Measurements from ENCODE around the gene MGAT3.

DNA sequence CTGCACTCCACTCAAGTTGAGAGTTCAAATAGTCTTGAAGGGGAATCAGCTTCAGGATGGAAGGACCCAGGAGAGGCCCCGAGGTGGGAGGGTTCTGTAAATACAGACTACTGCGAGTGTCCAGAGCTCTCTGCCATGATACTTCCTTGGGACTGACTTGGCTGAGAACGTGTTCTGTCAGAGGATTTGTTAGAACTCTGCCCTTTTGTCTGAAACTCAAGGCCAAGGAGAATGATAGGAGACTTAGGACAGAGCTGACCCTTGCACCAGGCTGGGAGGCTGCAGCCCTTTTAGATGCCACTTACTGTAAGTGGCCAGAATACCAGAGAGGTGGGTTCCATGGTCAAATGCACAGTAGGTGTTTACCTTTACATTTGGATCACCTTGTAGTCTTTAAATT, 60.7 kb downstream of the MGAT3 start:
- TF ChIP-seq, protein P1, sequence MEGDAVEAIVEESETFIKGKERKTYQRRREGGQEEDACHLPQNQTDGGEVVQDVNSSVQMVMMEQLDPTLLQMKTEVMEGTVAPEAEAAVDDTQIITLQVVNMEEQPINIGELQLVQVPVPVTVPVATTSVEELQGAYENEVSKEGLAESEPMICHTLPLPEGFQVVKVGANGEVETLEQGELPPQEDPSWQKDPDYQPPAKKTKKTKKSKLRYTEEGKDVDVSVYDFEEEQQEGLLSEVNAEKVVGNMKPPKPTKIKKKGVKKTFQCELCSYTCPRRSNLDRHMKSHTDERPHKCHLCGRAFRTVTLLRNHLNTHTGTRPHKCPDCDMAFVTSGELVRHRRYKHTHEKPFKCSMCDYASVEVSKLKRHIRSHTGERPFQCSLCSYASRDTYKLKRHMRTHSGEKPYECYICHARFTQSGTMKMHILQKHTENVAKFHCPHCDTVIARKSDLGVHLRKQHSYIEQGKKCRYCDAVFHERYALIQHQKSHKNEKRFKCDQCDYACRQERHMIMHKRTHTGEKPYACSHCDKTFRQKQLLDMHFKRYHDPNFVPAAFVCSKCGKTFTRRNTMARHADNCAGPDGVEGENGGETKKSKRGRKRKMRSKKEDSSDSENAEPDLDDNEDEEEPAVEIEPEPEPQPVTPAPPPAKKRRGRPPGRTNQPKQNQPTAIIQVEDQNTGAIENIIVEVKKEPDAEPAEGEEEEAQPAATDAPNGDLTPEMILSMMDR (IDR thresholded peaks at IDR 0.05): no peak
- TF ChIP-seq POLR2AphosphoS5 (IDR thresholded peaks at IDR 0.05): no peak
